ENCODE measurements around the gene TPBGL. TPM values are rescaled to one million over a fixed set of nuclear protein-coding genes. Genes with fewer than 3 reads are reported as not detected.

The TPBGL gene
- total RNA-seq, 1 donor from 2014 or later = not detected

GRCh38 chr11:75254326-75254725, 13.8 kb downstream of the TPBGL start:
- peaks cover 2% of the 10 kb centered on the region for H3K36me3 Mint-ChIP-seq (ENCODE audit: low read depth)
- H3K27me3 Mint-ChIP-seq = peaks cover 16% of the 10 kb centered on the region
- H3K9me3 Mint-ChIP-seq = peaks cover 3% of the 10 kb centered on the region
- DNase-seq = no peak
- no peak overlapping the region for H3K27ac Mint-ChIP-seq
- no peak overlapping the region for H3K4me3 Mint-ChIP-seq
- no peak for TF ChIP-seq CTCF (IDR thresholded peaks at IDR 0.05)
- intact Hi-C loops (cut with micrococcal nuclease) = no loop called here
- no peak for ATAC-seq (ENCODE audit: low read depth)
- POLR2A ChIA-PET = no interaction called here
- CTCF ChIA-PET = interaction anchor here (0.6 kb wide), 1 partner anchor 1330 kb away, joined by 3 read pairs; no protein-coding TSS in a partner anchor
- H3K4me1 Mint-ChIP-seq = no peaks in the 10 kb centered on the region

GRCh38 chr11:75260396-75261170, 20.0 kb downstream of the TPBGL start:
- Mint-ChIP-seq H3K27ac (no peak overlapping the region), H3K36me3 (ENCODE audit: low read depth) (no peaks in the 10 kb centered on the region), H3K9me3 (no peaks in the 10 kb centered on the region), H3K4me1 (peaks cover 33% of the 10 kb centered on the region), H3K27me3 (peaks cover 3% of the 10 kb centered on the region), H3K4me3 (no peak overlapping the region)
- POLR2A ChIA-PET = no interaction called here
- CTCF ChIA-PET = interaction anchor here (1.2 kb wide), 1 partner anchor 12 kb away, joined by 4 read pairs; no protein-coding TSS in a partner anchor
- ATAC-seq (ENCODE audit: low read depth) = no peak
- intact Hi-C loops (cut with micrococcal nuclease) = no loop called here
- TF ChIP-seq CTCF (IDR thresholded peaks at IDR 0.05) = no peak
- no peak for DNase-seq

GRCh38 chr11:75261902-75262361, 21.4 kb downstream of the TPBGL start:
- peaks cover 41% of the 10 kb centered on the region for H3K4me1 Mint-ChIP-seq
- POLR2A ChIA-PET = no interaction called here

GRCh38 chr11:75262436-75262835, 21.9 kb downstream of the TPBGL start:
- H3K27me3 Mint-ChIP-seq = peaks cover under 1% of the 10 kb centered on the region
- H3K4me1 Mint-ChIP-seq = peaks cover 41% of the 10 kb centered on the region
- ATAC-seq (ENCODE audit: low read depth) (no peak), DNase-seq (no peak)
- H3K36me3 Mint-ChIP-seq (ENCODE audit: low read depth) = no peaks in the 10 kb centered on the region
- intact Hi-C loops (cut with micrococcal nuclease) = no loop called here
- no peak overlapping the region for H3K4me3 Mint-ChIP-seq
- ChIA-PET POLR2A (no interaction called here), CTCF (no interaction called here)
- H3K27ac Mint-ChIP-seq = no peak overlapping the region
- no peaks in the 10 kb centered on the region for H3K9me3 Mint-ChIP-seq
- TF ChIP-seq CTCF (IDR thresholded peaks at IDR 0.05) = no peak

More at GRCh38 chr11:75261902-75262361, 21.4 kb downstream of the TPBGL start:
- Mint-ChIP-seq H3K27me3 (peaks cover 3% of the 10 kb centered on the region), H3K9me3 (no peaks in the 10 kb centered on the region), H3K4me3 (no peak overlapping the region), H3K36me3 (ENCODE audit: low read depth) (no peaks in the 10 kb centered on the region), H3K27ac (no peak overlapping the region)
- no peak for ATAC-seq (ENCODE audit: low read depth)
- CTCF ChIA-PET = no interaction called here
- DNase-seq = no peak
- intact Hi-C loops (cut with micrococcal nuclease) = no loop called here
- no peak for TF ChIP-seq CTCF (IDR thresholded peaks at IDR 0.05)

GRCh38 chr11:75262961-75263852, 22.6 kb downstream of the TPBGL start:
- intact Hi-C loops (cut with micrococcal nuclease) = no loop called here
- Mint-ChIP-seq H3K4me1 (peaks cover 41% of the 10 kb centered on the region), H3K27ac (no peak overlapping the region), H3K36me3 (ENCODE audit: low read depth) (no peaks in the 10 kb centered on the region), H3K9me3 (no peaks in the 10 kb centered on the region), H3K4me3 (no peak overlapping the region), H3K27me3 (no peaks in the 10 kb centered on the region)
- no peak for TF ChIP-seq CTCF (IDR thresholded peaks at IDR 0.05)
- ATAC-seq (ENCODE audit: low read depth) = no peak
- ChIA-PET CTCF (interaction anchor here (1.4 kb wide), 1 partner anchor 16 kb away, joined by 3 read pairs; no protein-coding TSS in a partner anchor), POLR2A (interaction anchor here (0.7 kb wide), 1 partner anchor 1225 kb away, joined by 4 read pairs; no protein-coding TSS in a partner anchor)
- no peak for DNase-seq

Measured in activated B cell treated with CpG ODN at 0.5 μM for 24 hours (primary cell).